GM23338 (cell line): ENCODE data around the gene WSCD1.

Source experiments
- CREB1 ChIP-seq: fragments of 250-450 bp; sonication (Bioruptor Pico); IDR thresholded peaks from 2 replicates; pipeline ENCODE4 v1.5.0; 2020; ENCODE audit warnings: low read depth, mild to moderate bottlenecking, moderate library complexity
- EZH2 ChIP-seq: fragments of 200-600 bp; sonication (generic); IDR thresholded peaks from one replicate; pipeline ENCODE4 v1.8.0; 2017; ENCODE audit warnings: antibody characterized with exemption, mild to moderate bottlenecking, low read depth; ENCODE audit not compliant: unreplicated experiment
- EZH2phosphoT487 ChIP-seq: fragments of 200-600 bp; sonication (generic); IDR thresholded peaks from one replicate; pipeline ENCODE4 v1.8.1; 2018; ENCODE audit warnings: antibody characterized with exemption; ENCODE audit not compliant: unreplicated experiment
- JUNB ChIP-seq: IDR thresholded peaks from one replicate; pipeline ENCODE4 v1.6.1; 2016; ENCODE audit warnings: antibody characterized with exemption; ENCODE audit not compliant: unreplicated experiment
- POLR2AphosphoS5 ChIP-seq: IDR thresholded peaks from 2 replicates; pipeline ENCODE4 v1.6.1; 2016; ENCODE audit warnings: antibody characterized with exemption, low read depth
- ZNF114 ChIP-seq: fragments of 250-450 bp; sonication (Bioruptor Pico); IDR thresholded peaks from 2 replicates; pipeline ENCODE4 v1.5.0; 2020; ENCODE audit warnings: mild to moderate bottlenecking, moderate library complexity
- TF ChIP-seq, protein P1 (sequence below), 2 experiments: fragments of 200-600 bp in 1 of 2; sonication (generic) in 1 of 2; conservative IDR thresholded peaks; 2 replicates each; pipeline versions ENCODE4 v1.5.1 to v1.6.1; 2016 to 2017; ENCODE audit warnings: antibody characterized with exemption in 2 of 2, low read depth in 2 of 2, mild to moderate bottlenecking in 2 of 2, moderate library complexity in 1 of 2
- TF ChIP-seq, protein P2 (sequence below): IDR thresholded peaks from one replicate; pipeline ENCODE4 v1.6.1; 2018; ENCODE audit warnings: antibody characterized with exemption; ENCODE audit not compliant: unreplicated experiment
- TF ChIP-seq, protein P3 (sequence below): IDR thresholded peaks from 2 replicates; pipeline ENCODE4 v1.6.1; 2016; ENCODE audit warnings: antibody characterized with exemption

DNA sequence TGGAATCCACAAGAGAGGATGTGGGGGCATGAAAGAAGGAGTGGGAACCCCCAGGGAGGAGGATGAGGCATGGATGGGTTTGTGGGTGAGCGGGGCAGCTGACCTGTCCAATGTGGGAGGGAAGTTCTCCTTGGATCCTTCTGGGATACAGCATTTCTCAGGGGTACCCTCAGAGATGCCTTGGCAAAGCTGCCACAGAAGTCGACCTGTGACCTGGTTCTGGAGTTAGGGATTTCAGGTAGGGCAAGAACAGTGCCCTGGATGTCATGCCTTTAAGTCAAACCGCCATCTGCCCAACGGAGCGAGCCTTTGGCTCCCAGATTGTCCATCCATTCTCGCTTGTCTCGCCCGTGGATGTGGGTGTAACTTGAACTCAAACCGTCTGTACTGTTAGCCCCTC is 30.0 kb downstream of the WSCD1 start:
- no peak for TF ChIP-seq ZNF114
- no peak for TF ChIP-seq POLR2AphosphoS5
- TF ChIP-seq, protein P1, sequence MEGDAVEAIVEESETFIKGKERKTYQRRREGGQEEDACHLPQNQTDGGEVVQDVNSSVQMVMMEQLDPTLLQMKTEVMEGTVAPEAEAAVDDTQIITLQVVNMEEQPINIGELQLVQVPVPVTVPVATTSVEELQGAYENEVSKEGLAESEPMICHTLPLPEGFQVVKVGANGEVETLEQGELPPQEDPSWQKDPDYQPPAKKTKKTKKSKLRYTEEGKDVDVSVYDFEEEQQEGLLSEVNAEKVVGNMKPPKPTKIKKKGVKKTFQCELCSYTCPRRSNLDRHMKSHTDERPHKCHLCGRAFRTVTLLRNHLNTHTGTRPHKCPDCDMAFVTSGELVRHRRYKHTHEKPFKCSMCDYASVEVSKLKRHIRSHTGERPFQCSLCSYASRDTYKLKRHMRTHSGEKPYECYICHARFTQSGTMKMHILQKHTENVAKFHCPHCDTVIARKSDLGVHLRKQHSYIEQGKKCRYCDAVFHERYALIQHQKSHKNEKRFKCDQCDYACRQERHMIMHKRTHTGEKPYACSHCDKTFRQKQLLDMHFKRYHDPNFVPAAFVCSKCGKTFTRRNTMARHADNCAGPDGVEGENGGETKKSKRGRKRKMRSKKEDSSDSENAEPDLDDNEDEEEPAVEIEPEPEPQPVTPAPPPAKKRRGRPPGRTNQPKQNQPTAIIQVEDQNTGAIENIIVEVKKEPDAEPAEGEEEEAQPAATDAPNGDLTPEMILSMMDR (conservative IDR thresholded peaks at IDR 0.05; ENCODE audit: low read depth in 2 of 2), result no peak
- no peak for TF ChIP-seq EZH2
- no peak for TF ChIP-seq EZH2phosphoT487
- no peak for TF ChIP-seq CREB1 (CRISPR knock-in tag)
- TF ChIP-seq JUNB, result no peak
- TF ChIP-seq, protein P2, sequence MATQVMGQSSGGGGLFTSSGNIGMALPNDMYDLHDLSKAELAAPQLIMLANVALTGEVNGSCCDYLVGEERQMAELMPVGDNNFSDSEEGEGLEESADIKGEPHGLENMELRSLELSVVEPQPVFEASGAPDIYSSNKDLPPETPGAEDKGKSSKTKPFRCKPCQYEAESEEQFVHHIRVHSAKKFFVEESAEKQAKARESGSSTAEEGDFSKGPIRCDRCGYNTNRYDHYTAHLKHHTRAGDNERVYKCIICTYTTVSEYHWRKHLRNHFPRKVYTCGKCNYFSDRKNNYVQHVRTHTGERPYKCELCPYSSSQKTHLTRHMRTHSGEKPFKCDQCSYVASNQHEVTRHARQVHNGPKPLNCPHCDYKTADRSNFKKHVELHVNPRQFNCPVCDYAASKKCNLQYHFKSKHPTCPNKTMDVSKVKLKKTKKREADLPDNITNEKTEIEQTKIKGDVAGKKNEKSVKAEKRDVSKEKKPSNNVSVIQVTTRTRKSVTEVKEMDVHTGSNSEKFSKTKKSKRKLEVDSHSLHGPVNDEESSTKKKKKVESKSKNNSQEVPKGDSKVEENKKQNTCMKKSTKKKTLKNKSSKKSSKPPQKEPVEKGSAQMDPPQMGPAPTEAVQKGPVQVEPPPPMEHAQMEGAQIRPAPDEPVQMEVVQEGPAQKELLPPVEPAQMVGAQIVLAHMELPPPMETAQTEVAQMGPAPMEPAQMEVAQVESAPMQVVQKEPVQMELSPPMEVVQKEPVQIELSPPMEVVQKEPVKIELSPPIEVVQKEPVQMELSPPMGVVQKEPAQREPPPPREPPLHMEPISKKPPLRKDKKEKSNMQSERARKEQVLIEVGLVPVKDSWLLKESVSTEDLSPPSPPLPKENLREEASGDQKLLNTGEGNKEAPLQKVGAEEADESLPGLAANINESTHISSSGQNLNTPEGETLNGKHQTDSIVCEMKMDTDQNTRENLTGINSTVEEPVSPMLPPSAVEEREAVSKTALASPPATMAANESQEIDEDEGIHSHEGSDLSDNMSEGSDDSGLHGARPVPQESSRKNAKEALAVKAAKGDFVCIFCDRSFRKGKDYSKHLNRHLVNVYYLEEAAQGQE, result no peak
- TF ChIP-seq, protein P3, sequence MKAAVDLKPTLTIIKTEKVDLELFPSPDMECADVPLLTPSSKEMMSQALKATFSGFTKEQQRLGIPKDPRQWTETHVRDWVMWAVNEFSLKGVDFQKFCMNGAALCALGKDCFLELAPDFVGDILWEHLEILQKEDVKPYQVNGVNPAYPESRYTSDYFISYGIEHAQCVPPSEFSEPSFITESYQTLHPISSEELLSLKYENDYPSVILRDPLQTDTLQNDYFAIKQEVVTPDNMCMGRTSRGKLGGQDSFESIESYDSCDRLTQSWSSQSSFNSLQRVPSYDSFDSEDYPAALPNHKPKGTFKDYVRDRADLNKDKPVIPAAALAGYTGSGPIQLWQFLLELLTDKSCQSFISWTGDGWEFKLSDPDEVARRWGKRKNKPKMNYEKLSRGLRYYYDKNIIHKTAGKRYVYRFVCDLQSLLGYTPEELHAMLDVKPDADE, result no peak
